NCI-H524 (cell line): ENCODE results near the gene RPL13A.
"Not testable (repeated sequence)": the region's sequence is repeated elsewhere in the genome, so short reads cannot be mapped to it uniquely, and the experiment has no call there.

Experiments
- DNase-seq, 2 experiments: peaks; one replicate each; lab custom pipeline; 2025; lab: John Stamatoyannopoulos, UW

Gene RPL13A

GRCh38 chr19:49456326-49456725 lies 31.1 kb upstream of the RPL13A start:
- DNase-seq: no peak

- DNase-seq: no peak
Observed at GRCh38 chr19:49458567-49458903, 28.9 kb upstream of the RPL13A start.

- no peak for DNase-seq
Observed at GRCh38 chr19:49459388-49459787, 28.0 kb upstream of the RPL13A start.

GRCh38 chr19:49461130-49461529 lies 26.3 kb upstream of the RPL13A start:
- DNase-seq: not testable (repeated sequence)

- no peak for DNase-seq
Observed at GRCh38 chr19:49461656-49462055, 25.8 kb upstream of the RPL13A start.

GRCh38 chr19:49462492-49462891 lies 24.9 kb upstream of the RPL13A start:
- no peak for DNase-seq

- DNase-seq: no peak
Observed at GRCh38 chr19:49463960-49464740, 23.3 kb upstream of the RPL13A start.

GRCh38 chr19:49465371-49465770 lies 22.0 kb upstream of the RPL13A start:
- DNase-seq: no peak

GRCh38 chr19:49468199-49468598 lies 19.2 kb upstream of the RPL13A start:
- no peak for DNase-seq

GRCh38 chr19:49468746-49469447 lies 18.5 kb upstream of the RPL13A start:
- peak; percentile 75 to 90 for DNase-seq

GRCh38 chr19:49469828-49470614 lies 17.4 kb upstream of the RPL13A start:
- DNase-seq: peak; percentile 90 to 97

- no peak for DNase-seq
Observed at GRCh38 chr19:49470615-49470978, 16.8 kb upstream of the RPL13A start.

GRCh38 chr19:49472936-49473335 lies 14.5 kb upstream of the RPL13A start:
- no peak for DNase-seq

GRCh38 chr19:49473501-49473867 lies 13.9 kb upstream of the RPL13A start:
- DNase-seq: not testable (repeated sequence)

- DNase-seq: peak; percentile 24 to 71
Observed at GRCh38 chr19:49473868-49474541, 13.4 kb upstream of the RPL13A start, which contains the start of gene FLT3LG. Gene FLT3LG, plus strand, starts transcription at chr19:49474215. Its CDS starts 425 bp downstream, at chr19:49474640.

- DNase-seq: no peak
Observed at GRCh38 chr19:49474542-49474924, 12.9 kb upstream of the RPL13A start.

GRCh38 chr19:49475191-49475917 lies 12.1 kb upstream of the RPL13A start:
- no peak for DNase-seq

GRCh38 chr19:49475995-49476880 lies 11.2 kb upstream of the RPL13A start:
- peak; percentile 49 to 63 for DNase-seq

- no peak for DNase-seq
Observed at GRCh38 chr19:49479975-49480628, 7.3 kb upstream of the RPL13A start.
